GM10847 (cell line): Measurements from ENCODE around the gene PPM1L.

ENCODE experiments used
- POLR2A ChIP-seq: IDR thresholded peaks from 2 replicates; pipeline ENCODE4 v1.6.1; 2011; ENCODE audit not compliant: insufficient read length; ENCODE audit errors: extremely low read depth

Gene PPM1L

GRCh38 chr3:160820430-160820829 is 64.4 kb downstream of the PPM1L start:
- no peak for TF ChIP-seq POLR2A

- no peak for TF ChIP-seq POLR2A
Observed at GRCh38 chr3:160822936-160823335, 66.9 kb downstream of the PPM1L start.

- TF ChIP-seq POLR2A, result no peak
Observed at GRCh38 chr3:160825311-160825800, 69.3 kb downstream of the PPM1L start.

GRCh38 chr3:160826408-160826807 is 70.4 kb downstream of the PPM1L start:
- TF ChIP-seq POLR2A, result no peak

- no peak for TF ChIP-seq POLR2A
Observed at GRCh38 chr3:160826991-160827390, 71.0 kb downstream of the PPM1L start.

GRCh38 chr3:160827516-160827915 is 71.5 kb downstream of the PPM1L start:
- no peak for TF ChIP-seq POLR2A

- no peak for TF ChIP-seq POLR2A
Observed at GRCh38 chr3:160828880-160829279, 72.8 kb downstream of the PPM1L start.

- TF ChIP-seq POLR2A, result no peak
Observed at GRCh38 chr3:160829486-160830009, 73.5 kb downstream of the PPM1L start.

- no peak for TF ChIP-seq POLR2A
Observed at GRCh38 chr3:160830796-160831195, 74.8 kb downstream of the PPM1L start.

- no peak for TF ChIP-seq POLR2A
Observed at GRCh38 chr3:160831401-160831800, 75.4 kb downstream of the PPM1L start.

GRCh38 chr3:160837394-160837980 is 81.5 kb downstream of the PPM1L start:
- no peak for TF ChIP-seq POLR2A

GRCh38 chr3:160840590-160840989 is 84.6 kb downstream of the PPM1L start:
- no peak for TF ChIP-seq POLR2A

GRCh38 chr3:160841455-160841854 is 85.4 kb downstream of the PPM1L start:
- TF ChIP-seq POLR2A, result no peak

- no peak for TF ChIP-seq POLR2A
Observed at GRCh38 chr3:160842021-160843005, 86.3 kb downstream of the PPM1L start.

- no peak for TF ChIP-seq POLR2A
Observed at GRCh38 chr3:160851629-160852210, 95.7 kb downstream of the PPM1L start.

- TF ChIP-seq POLR2A, result no peak
Observed at GRCh38 chr3:160852856-160853255, 96.8 kb downstream of the PPM1L start.

- no peak for TF ChIP-seq POLR2A
Observed at GRCh38 chr3:160856450-160856849, 100.4 kb downstream of the PPM1L start.
